H7 (cell line): ENCODE measurements around the gene CALR3. TPM values are rescaled to one million over a fixed set of nuclear protein-coding genes. Genes with fewer than 3 reads are reported as not detected.
"Not testable (repeated sequence)": the region's sequence is repeated elsewhere in the genome, so short reads cannot be mapped to it uniquely, and the experiment has no call there.

Experiments used
- DNase-seq: peaks from one replicate; pipeline ENCODE4 v3.0.0; 2012
- H3K27me3 ChIP-seq: 2 replicates; pipeline ENCODE4 v1.6.0; 2011; ENCODE audit warnings: mild to moderate bottlenecking, low read length; ENCODE audit not compliant: control insufficient read depth, insufficient read depth
- H3K36me3 ChIP-seq: replicated peaks from 2 replicates; pipeline ENCODE4 v1.5.1; 2011; ENCODE audit warnings: low read length; ENCODE audit not compliant: control insufficient read depth, insufficient read depth
- H3K4me3 ChIP-seq: 2 replicates; pipeline ENCODE4 v1.5.1; 2011; ENCODE audit warnings: low read depth, mild to moderate bottlenecking, control low read depth, low read length, moderate library complexity; ENCODE audit not compliant: insufficient read depth
- total RNA-seq: library from RNA; depleted of rRNA; stranded (reverse); fragments of >200 nt; shearing (Covaris generic); gene quantifications from 2 replicates; pipeline ENCODE4 v1.2.3, GENCODE V29; 2014

Gene CALR3
- total RNA-seq, 1 experiment from 2014 or later: 0.97 TPM

DNA sequence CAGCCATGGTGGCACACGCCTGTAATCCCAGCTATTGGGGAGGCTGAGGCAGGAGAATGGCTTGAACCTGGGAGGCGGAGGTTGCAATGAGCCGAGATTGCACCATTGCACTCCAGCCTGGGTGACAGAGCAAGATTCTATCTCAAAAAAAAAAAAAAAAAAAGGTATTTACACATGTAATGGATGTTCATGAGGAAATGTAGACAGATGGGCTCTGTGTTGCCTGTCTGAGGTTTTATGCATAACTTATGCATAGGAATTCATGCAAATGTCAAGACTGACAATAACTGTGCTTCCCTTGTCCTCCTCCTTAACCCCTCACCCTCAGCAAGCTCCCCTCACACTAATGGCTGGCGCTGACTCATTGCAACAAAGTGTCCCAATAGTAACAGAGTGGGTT lies 9.5 kb downstream of the CALR3 start:
- not testable (repeated sequence) for H3K4me3 ChIP-seq, DNase-seq, H3K27me3 ChIP-seq, H3K36me3 ChIP-seq

DNA sequence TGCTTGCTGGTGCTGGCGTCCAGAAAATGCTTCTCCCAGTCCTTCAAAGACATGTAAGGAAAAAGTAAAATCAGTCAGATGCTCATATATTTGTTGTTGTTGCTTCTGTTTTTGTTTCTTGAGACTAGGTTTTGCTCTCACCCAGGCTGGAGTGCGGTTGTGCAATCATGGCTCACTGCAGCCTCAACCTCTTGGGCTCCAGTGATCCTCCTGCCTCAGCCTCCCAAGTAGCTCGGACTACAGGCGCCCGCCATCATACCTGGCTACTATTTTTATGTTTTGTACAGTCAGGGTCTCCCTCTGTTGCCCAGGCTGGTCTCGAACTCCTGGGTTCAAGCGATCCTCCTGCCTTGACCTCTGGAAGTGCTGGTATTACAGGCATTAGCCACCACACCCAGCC lies 13.2 kb downstream of the CALR3 start:
- H3K27me3 ChIP-seq: no peaks in the 10 kb centered on the region
- no peak overlapping the region for H3K4me3 ChIP-seq
- no peaks in the 10 kb centered on the region for H3K36me3 ChIP-seq
- DNase-seq: no peak

DNA sequence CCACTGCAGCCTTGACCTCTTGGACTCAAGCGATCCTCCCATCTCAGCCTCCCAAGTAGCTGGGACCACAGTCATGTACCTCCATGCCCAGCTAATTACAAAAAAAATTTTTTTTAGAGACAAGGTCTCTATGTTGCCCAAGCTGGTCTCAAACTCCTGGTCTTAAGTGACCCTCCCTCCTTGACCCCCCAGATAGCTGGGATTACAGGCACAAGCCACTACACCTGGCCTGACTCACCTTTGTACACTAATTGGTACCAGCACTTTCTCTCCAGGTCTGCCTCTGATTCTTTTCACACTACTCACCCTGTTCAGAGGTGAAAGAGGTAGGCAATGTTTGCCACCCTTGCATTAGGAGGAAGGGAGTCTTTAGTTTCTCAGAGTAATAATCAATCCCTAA lies 18.7 kb downstream of the CALR3 start:
- no peaks in the 10 kb centered on the region for H3K36me3 ChIP-seq
- no peaks in the 10 kb centered on the region for H3K27me3 ChIP-seq
- no peak overlapping the region for H3K4me3 ChIP-seq
- DNase-seq: no peak

DNA sequence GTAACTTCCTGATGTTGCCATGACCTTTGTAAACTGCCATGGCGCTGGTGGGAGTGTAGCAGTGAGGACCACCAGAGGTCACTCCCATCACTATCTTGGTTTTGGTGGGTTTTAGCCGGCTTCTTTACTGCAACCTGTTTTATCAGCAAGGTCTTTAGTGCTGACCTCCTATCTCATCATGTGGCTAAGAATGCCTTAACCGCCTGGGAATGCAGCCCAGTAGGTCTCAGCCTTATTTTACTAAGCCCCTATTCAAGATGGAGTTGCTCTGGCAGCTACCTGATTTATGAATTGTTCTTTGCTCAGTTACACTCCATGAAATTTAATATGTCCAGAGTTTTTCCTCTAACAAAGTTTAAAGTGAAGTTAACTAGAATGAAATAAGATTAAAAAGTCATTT lies 19.6 kb downstream of the CALR3 start:
- DNase-seq: no peak
- no peaks in the 10 kb centered on the region for H3K27me3 ChIP-seq
- no peak overlapping the region for H3K4me3 ChIP-seq

DNA sequence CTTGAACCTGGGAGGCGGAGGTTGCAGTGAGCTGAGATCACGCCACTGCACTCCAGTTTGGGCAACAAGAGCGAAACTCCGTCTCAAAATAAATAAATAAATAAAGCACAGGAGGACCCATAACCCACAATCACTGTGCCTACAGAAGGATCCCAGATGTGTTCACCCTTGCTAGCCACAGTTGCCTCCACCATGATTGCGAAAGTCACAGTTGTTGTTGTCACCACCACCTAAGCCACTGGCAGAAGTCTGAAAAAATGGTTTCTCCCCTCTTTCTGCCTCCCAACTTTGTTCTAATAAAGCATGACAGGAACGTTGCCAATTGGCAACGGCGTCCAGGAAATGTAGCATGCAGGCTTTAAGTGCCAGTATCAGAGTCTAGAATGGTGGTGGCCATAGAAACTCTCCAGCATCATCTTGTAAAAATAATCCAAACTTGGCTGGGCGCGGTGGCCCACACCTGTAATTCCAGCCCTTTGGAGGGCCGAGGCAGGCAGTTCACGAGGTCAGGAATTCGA lies 22.0 kb downstream of the CALR3 start:
- H3K36me3 ChIP-seq: no peaks in the 10 kb centered on the region
- DNase-seq: no peak

More for the DNA sequence above, 19.6 kb downstream of the CALR3 start:
- no peaks in the 10 kb centered on the region for H3K36me3 ChIP-seq

DNA sequence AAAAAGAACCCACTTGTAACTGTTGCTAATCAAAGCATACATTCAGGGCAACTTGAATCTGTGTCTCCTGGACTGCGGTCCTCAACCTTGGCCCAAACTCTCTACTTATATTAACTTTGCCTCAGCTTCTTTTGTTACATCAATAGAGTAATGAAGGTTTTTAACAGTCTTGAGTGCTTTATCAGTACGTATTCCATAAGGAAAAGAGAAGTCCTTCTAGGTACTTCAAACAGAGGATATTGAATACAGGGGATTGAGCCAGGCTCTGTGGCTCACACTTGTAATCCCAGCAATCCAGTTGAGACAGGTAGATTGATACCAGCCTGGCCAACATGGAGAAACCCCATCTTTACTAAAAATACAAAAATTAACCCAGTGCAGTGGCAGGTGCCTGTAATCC lies 23.0 kb downstream of the CALR3 start:
- Histone ChIP-seq H3K27me3 (no peaks in the 10 kb centered on the region), H3K36me3 (no peaks in the 10 kb centered on the region), H3K4me3 (no peak overlapping the region)
- no peak for DNase-seq

More for the DNA sequence above, 22.0 kb downstream of the CALR3 start:
- H3K27me3 ChIP-seq: no peaks in the 10 kb centered on the region
- no peak overlapping the region for H3K4me3 ChIP-seq

DNA sequence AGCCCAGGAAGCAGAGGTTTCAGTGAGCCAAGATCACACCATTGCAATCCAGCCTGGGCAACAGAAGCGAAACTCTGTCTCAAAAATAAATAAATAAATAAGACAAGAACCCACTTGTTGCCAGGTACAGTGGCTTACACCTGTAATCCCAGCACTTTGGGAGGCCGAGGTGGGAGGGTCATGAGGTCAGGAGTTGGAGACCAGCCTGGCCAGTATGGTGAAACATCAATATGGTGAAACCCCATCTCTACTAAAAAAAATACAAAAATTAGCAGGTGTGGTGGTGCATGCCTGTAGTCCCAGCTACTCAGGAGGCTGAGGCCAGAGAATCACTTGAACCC lies 23.4 kb downstream of the CALR3 start:
- peak overlapping the region; percentile 73 for H3K4me3 ChIP-seq
- not testable (repeated sequence) for H3K36me3 ChIP-seq, DNase-seq, H3K27me3 ChIP-seq

DNA sequence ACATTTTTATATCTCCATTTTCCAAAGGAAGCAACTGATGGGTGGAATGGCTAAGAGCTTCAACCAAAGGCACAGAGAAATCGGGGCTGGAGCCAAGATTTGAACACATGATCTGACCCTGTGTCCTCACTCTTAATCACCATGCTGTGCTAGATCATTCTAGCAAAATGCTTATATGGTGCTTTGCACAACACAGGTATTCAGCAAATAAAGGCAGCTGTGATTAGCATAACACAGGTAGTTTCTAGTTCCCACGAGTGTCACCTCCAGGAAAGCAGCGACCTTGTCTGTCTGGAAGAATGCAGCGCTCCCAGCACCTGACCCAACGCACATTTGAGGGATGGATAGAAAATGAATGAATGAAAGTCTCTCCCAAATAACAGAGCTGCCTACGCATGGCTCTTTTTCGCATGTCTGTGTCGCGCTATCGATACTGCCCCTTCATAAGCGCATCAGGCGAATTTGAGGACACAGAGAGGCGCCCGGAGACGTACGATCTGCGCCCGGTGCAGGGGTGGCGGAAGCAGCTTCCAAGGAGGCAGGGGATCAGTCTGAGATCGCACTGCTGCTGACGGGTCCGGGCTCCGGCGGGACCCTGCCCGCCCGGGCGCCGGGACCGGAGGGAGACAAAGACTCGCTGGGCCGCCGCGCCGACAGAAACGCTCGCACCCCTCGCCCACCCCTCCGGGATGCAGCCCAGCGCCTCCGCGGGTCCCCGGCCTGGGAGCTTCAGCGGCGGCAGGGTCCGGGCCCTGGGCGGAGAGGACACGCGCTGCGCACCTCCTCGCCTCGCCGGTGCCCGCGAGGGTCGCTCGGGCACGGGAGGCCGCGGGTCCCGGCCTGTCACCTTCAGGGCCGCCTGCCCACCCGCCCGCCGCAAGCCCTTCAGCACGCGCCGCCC lies 24.8 kb downstream of the CALR3 start:
- Histone ChIP-seq H3K4me3 (peak overlapping the region; percentile 85), H3K27me3 (no peaks in the 10 kb centered on the region), H3K36me3 (no peaks in the 10 kb centered on the region)
- DNase-seq: peak; percentile 85

DNA sequence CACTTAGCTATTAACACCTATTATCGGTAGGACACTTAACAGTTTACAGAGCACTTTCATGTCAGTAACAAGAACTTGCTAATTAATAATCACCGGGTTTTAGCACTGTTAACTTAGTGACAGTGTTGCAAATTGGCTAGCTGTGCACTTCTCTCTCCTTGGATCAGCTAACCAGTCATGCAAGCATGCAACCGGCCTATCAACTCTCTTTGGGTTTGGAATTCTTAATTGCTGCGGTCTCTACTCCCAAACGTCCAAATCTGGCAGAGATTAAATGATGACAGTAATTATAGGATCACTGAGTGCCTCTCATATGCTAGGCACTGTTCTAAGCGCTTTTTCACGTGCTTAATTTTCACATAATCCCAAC lies 25.4 kb downstream of the CALR3 start:
- no peak for DNase-seq
- no peaks in the 10 kb centered on the region for H3K36me3 ChIP-seq

DNA sequence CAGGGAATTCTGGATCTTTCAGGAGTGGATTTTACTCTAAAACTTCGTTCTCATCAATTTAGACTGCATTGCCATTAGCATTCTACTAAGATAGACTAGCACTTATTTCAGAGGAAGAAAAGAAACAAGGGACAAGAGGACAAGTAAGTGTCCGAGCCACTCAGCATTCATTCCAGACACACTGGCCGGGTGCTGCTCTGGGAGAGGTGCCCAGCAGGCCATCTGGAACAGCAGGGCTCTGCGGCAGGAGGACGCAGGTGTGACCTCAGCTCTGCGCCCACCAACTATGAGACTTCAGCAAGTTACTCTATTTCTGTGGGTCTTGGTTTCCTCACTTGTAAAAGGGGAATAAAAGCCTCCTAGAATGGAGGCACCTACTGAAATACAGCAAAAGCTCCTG lies 28.4 kb downstream of the CALR3 start:
- Histone ChIP-seq H3K27me3 (no peaks in the 10 kb centered on the region), H3K4me3 (no peak overlapping the region), H3K36me3 (no peaks in the 10 kb centered on the region)
- no peak for DNase-seq

More for the DNA sequence above, 25.4 kb downstream of the CALR3 start:
- peak overlapping the region; percentile 85 for H3K4me3 ChIP-seq
- no peaks in the 10 kb centered on the region for H3K27me3 ChIP-seq

DNA sequence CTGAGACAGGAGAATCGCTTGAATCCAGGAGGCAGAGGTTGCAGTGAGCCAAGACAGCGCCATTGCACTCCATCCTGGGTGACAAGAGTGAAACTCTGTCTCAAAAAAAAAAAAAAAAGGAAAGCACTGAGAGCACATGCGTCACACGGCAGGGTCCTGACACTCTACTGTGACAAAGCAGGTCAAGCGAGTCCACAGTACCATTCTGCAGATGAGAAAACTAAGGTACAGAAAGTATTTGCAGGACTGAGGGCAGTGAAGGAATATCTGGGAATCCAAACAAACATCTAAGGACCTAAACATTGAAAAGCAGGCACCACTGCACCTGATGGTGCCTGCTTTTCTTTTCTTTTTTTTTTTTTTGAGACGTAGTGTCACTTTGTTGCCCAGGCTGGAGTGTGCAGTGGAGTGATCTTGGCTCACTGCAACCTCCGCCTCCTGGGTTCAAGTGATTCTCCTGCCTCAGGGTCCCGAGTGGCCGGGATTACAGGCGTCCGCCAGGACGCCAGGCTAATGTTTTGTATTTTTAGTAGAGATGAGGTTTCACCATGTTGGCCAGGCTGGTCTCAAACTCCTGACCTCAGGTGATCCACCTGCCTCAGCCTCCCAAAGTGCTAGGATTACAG lies 29.1 kb downstream of the CALR3 start:
- not testable (repeated sequence) for DNase-seq, H3K27me3 ChIP-seq, H3K4me3 ChIP-seq, H3K36me3 ChIP-seq

DNA sequence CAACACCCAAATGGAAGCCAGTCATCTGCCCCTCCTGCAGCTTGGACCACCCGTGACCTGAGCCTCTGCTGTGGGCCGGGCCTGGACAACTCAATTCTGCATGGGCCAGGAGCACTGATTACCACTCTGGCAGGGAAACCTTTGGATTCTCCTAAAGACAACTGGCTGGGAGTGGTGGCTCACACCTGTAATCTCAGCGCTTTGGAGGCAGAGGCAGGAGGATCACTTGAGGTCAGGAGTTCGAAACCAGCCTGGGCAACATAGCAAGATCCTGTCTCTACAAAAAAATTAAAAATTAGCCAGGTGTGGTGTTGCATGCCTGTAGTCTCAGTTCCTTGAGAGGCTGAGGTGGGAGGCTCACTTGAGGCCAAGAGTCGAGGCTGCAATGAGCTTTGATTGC lies 30.7 kb downstream of the CALR3 start:
- Histone ChIP-seq H3K36me3 (no peaks in the 10 kb centered on the region), H3K4me3 (no peak overlapping the region), H3K27me3 (no peaks in the 10 kb centered on the region)
- DNase-seq: no peak

DNA sequence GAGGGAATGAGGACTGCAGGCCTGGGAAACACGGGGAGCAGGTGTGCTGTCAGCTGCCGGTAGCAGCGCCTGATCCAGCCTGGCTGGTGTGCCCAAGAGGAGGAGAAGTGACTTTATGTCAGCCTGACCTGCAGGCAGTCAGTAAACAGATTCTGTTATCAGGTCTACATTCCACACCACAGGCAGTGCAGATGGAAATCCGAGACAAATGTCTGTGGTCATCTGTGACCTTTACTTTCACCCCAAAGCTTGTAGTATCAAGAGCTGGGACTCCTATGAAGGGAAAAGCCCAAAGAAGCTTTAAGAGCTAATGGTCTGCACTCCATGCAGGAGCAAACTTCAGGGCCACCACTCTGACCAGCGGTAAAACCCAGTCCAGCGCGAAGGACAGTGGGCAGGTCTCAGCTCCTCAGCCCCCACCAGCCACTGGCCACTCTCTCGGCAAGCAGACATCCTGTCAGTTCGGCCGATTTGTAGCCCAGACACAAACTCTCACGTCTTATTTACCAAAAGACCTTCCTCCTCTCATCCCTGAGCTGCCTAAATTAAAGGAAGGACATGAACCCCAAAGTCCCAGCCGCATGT lies 31.9 kb downstream of the CALR3 start:
- Histone ChIP-seq H3K36me3 (no peaks in the 10 kb centered on the region), H3K4me3 (no peak overlapping the region), H3K27me3 (no peaks in the 10 kb centered on the region)
- DNase-seq: peak; percentile 40

DNA sequence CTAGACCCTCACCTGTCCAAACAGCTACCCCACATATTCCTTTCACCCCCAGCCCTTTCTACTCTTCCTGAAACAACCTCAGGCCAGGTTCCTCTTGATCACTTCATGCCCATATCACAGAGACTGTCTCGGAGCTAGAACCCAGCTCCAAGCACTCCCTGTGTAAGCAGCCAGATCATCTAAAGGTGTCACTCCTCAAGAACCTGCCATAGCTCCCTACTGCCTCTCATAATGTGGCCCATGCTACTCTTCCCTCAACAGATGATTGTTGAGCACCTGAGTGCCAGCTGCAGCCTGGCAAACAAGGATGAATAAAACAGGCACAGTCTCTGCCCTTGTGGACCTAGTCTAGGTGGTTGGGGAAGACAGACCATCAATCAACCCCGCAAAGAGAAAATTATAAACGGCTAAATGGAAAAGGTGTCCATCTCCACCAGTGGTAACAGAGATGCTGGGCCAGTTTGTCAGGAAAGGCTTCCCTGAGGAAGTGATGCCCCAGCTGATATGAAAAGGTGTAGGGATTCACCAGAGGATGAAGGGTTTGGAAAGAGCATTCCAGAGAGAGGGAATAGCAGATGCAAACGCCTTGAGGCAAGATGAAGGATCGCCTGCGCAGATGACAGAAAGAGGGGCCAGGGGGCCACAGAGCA lies 32.5 kb downstream of the CALR3 start:
- no peaks in the 10 kb centered on the region for H3K36me3 ChIP-seq
- no peak overlapping the region for H3K4me3 ChIP-seq
- H3K27me3 ChIP-seq: no peaks in the 10 kb centered on the region
- no peak for DNase-seq
